HG03439 (cell line): ENCODE results near the gene DISC1.

Experiments used
- ATAC-seq: cut with Tn5 transposase; IDR thresholded peaks from one replicate; pipeline ENCODE4 v1.9.1; 2021; ENCODE audit warnings: mild to moderate bottlenecking, moderate library complexity; ENCODE audit not compliant: unreplicated experiment

Gene DISC1

DNA sequence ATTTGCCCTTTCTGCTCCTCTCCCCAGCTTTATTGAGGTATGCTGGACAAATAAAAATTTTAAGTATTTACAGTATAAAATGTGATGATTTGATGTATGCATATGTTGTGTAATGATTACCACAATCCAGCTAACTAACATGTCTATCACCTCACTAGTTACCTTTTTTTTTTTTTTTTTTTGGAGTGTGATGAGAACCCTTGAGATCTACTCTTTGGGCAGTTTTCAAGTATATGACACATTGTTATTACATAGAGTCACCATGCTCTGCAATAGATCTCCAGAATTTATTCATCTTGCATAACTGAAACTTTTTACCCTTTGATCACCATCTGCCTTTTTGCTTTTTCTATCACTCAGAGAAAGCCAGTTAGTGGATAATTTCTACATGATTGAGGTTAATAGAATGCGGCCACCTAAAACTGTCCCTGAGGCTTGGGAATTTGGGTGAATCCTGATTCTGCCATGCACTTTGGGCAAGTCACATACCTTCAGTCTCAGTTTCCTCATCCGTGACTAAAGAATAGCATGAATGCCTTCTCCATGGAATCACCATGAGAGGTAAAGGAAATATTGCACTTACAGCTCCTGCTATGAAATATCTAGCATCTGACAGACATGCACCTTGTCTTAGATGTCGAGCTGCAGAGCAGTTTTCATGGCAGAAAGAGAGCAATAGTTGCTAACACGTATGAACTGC lies 295.2 kb downstream of the DISC1 start:
- no peak for ATAC-seq

DNA sequence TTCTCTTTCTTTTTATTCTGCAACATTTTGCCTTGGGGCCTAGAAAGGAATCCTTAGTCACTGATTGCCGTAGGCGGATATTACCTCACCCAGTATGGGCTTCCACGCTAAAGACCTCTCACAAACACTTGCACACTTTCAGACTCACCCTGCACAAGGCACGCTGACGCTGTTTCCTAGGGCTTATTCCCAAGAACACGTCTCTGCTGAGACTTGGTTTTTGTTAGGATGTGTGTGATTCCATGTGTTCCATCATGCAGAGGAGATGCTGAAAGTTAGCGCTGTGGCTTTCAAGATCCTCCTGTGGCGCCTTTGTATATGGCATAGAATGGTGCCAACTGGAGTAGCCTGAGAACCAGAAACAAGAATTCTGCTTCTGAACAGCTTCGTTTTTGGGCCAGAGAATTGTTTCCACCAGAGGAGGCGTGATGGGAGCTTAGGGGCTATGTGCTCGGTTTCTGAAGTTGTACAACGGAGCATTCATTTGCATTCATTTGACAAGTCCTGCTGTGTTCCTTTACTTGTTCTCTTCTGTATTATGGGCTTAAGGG lies 297.0 kb downstream of the DISC1 start:
- ATAC-seq = no peak

DNA sequence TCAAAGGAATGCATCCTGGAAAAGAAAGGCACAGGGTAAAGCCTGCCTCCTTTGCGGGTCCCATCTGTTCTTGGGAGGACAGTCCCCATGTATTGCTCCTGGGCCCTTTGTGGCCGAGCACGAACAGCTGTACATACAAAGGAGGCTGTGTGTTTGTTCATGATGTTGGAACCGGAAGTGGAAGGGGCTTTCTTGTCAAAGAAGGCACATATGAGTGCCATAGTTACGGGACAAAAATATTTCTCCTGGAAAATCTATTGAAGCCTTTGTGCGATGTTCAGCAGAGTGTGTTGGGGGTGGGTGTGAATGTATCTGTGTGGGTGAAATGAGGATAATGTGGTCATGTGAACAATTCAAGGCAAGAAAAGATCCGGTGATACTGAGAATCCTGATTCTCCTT lies 297.6 kb downstream of the DISC1 start:
- ATAC-seq = no peak

DNA sequence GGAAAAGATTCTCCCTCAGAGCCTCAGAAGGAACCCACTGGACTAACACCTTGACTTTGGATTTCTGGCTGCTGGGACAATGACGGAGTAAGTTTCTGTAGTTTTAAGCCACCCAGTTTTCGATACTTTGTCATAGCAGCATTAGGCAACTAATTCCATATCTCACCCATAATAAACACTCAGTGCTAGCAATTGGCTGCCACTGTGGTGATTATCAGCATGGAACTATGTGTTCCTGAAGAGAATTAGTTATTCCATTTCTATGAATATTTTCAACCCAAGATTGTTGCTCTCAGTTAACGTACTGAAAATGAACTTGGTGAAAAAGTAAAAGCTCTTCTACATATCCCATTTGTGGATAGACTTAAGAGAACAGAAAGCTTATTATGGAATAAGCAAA lies 299.3 kb downstream of the DISC1 start:
- no peak for ATAC-seq

DNA sequence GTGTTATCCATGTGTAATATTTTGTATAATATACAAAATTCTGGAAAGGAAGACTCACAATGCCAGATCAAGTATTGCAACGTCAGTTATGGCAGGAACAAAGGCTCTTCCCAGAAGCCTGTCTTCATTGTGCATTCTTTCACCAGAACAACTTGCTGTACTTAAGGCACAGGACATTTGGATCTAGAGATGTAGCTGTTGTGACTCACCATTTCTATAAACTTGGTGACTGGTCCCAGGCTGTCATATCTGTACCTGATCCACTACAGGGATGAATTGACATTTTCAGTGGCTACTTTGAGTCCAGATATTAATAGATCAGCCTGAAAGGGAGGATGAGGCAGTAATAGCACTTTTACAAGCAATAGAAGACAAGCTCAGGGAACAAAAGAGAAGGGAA lies 299.8 kb downstream of the DISC1 start:
- no peak for ATAC-seq

DNA sequence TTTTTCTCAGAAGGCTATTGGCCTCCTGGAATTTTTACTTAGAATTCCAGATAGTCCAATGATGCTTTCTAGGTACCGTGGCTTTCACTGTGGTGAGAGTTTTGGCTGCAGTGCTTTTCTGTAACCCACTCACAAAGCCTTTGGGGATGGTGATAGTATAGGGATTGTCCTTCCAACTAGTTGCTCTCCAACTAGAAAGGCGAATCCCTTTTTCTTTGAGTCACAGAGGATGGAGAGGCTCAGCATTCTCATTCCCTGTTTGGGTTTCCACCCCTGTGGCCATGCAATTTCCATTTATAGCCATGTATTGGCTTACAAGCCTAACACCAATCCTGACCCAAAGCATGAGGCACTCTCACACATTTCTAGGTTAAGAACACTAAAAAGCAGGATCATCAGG lies 300.3 kb downstream of the DISC1 start:
- no peak for ATAC-seq

DNA sequence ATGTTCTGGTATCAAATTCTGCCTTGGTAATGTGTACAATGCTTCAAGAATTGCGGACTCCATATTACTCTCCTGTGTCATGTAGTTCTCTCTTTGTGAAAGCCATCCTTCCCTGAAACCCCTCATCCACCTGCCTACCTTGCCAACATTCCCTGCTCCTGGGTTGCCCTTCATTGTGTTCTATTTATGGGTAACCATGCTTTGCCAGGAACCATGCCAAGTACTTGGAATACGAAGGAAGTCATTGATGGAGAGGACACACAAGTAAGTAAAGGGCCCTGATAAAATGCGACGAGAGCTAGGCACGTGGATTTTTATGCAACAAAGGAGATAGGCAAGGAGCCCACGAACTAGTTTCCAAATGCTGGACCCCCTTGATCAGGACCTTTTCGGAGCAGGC lies 300.8 kb downstream of the DISC1 start:
- ATAC-seq = no peak

DNA sequence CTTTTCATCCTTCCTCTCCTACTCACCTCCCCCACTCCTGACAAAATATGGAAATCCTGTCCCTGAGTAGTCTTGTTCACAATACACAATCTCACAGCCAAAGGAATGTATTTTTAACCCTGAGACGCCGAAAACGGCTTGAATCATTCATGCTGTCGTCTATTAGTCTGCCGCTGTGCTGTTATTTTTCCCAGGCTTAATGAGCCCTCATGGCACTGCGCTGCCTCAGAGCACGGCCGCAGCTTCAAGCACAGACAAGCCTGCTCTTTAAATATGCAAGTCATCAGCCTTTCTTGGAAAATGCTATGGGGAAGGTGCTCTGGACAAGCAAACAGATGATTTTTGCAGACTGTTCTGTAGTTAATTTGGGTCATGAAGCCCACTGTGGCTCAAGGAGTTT lies 302.7 kb downstream of the DISC1 start:
- no peak for ATAC-seq

DNA sequence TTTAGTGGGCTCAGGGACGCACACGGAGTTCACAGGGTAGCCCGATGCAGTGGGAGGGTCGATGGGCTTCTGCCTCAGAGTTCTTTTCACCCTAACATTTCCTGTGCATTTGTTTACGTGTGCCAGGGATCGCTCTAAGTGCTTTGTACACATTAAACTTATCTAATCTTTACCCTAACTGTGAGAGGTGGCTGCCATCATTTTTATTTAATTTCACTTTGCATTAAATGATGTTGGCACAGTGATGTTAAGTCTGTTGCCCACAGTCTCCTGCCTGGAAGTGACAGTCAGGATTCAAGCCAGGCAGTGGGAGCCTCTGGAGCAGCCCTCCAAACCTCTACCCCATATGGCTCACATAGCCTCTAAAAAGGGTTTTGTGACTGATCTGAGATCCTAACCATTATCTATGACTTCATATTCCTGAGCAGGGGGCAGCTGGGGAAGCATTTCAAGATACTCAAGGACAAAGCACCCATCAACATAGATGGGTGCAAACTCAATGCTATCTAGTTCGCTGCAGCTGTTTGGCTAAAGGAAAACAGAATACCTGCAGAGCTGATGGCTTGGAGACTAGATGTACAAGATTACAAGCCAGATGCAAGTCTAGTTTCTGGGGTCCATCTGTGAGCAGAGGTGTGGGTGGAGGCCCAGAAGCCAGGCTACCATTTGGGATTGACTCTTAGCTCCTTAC lies 303.8 kb downstream of the DISC1 start:
- no peak for ATAC-seq

DNA sequence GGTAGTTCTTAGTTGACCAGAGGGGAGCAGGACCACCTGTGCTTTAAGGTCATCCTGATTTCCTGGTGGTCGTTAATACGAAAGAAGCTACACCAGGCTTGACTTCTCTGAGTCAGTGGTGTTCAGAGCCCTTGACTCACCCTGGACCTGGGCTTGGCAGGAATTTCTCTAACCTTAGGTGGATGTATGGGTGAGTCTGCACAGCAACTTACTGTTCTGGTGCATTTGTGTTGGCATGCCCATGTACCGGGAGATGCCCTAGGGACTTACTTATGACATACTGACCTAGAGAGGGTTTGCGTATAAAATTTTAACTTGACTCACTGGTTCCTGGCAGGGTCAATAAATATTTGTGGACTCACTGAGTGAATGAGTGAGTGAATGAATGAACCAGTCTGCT lies 304.6 kb downstream of the DISC1 start:
- ATAC-seq = no peak

DNA sequence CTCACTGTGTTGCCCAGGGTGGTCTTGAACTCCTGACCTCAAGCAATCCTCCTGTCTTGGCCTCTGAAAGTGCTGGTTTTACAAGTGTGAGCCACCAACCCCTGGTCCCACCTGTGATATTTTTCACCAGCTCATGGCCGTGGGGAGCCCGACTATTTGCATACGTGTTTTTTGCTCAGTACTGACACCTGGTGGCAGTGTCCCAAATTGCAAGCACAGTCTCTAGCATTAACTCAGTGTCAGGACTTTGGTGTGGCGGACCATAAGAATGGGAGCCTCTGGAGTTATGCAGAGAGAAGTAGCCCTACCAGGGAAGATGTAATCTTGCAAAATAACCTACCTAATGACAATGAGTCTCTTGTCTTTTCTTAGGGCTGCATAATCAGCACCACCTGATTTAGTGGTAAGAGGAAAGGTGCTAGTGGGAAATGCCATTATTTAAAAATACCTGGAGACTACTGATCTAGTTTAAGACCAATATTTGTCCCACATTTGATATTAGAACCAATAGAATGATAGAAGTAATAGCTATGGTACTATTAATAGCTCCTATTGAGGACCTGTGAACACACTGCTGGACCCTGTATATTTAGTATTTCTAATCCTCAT lies 305.4 kb downstream of the DISC1 start:
- ATAC-seq = no peak

DNA sequence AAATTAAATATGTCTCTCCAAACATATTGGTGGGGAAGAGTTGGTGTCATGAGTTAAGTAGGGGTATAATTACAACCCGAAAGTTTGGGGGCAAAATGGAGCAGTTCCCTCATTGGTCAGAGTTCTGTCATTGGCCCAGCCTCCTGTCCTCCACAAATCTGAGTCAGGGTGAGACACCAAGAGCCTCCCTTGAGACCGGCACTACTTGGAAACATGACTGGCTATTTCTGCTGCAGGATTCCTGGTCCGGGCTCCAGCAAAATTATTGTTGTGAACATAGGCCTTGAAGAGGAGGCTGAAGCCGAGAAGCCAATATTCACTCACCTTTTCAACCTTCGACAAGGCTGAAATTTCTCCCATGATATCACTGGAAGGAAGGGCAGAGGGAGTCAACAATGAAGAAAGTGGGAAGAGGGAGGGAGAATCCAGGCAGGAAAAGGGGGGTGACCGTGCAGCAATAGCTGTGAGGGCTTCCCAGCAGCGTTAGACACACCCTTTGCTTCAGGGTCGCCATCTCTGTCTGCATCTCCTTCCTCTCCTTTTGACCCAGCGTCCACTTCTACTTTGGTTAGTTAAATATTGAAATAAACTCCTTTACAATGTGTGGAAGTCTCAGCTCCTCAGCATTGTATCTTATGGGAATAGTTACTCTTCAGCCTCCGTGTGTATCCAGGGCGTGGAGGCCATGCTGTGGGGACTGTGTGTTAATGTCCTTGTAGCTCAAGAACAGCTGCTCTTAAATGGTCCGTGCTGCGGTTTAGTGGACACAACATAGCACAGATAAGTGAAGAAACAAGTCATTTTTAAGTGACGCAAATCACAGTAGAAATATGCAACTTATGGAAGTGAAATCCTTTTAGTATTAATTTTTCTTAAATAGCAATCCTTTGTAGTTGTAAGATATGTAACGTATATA lies 307.4 kb downstream of the DISC1 start:
- no peak for ATAC-seq

DNA sequence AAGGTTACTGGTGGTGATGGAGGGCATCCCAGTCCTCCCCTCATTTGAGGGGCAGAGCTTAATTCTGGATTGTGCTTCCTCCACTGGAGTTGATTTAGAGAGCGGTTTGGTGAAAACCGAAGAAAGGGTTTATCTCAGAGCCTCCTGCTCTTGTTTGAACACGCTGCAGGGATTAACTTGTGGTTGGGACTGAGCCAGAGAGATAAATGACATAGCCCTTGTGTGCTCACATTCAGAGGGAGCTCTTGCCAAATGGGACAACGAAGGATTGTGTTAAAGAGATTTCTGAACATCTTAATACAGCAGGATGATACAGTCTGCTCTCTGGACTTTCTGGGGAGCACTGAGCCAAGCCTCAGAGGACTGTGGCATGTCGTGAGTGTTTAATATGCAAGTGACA lies 308.2 kb downstream of the DISC1 start:
- no peak for ATAC-seq

DNA sequence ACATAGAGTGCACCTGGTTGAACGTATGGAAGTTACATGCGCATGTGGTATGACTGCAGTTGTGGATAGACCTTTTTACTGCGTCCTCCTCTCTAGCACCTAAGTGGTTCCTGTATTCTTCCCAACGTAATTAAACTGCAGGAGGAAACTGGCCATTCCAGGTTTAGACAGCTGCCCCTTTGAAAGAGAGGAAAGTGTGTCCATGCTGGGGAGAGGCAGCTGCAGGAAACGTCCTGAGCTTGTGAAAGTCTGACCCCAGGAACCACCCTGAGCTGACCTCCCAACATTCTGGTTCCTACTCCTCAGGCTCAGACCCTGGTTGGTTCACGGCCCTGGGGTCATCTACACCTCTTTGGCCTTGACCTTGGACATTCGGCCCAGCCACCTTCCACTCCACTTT lies 309.3 kb downstream of the DISC1 start:
- ATAC-seq = no peak

DNA sequence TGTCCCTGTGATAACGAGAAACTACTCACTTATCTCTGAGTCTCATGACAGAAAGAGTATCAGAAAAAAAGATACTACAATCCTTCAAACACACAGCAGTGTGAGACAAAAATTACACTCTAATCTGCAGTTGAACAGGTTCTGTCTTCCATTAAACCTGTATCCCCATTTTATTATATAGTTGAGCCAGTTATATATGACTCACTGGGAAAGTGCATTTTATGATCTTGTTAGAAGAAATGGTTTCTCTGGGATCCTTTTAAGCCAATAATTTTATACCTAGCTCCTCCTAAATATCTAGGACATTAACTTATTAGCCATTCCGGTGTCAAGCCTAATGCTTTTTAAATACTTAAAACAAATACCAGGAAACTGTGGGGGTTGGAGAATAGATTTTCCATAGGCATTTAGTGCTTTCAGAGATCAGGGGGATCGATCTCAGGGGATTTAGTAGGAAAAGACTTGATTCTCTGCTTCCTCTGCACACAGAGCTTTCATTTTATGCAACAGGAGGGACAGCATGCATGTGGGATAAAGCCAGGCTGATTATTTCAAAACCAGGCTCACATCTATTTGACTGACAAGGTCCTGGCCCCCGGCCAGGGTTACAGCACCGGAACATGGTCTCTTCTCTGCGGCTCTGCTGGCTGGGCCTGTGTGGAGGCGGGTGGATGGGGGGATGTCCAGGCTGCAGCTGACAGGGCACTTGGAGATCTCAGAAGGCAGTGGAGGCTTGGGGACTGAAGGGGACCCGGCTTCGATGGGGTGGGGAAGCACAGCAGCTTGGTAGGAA lies 310.6 kb downstream of the DISC1 start:
- no peak for ATAC-seq

DNA sequence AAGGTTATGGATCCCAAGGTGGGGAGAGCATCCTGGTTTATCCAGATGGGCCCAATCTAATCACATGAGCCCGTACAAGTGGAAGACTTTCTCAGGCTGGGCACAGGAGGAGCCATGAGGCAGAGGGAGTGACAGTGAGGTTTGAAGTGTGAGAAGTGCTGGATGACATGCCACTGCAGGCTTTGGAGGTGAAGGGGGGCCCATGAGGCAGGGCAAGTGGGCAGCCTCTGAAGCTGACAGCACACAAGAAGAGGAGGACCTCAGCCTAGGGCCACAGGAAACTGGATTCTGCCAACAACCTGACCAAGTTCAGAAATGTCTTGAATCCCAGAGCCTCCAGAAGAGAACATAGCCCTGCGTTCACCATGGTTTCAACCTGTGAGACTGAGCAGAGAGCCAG lies 311.6 kb downstream of the DISC1 start:
- no peak for ATAC-seq

DNA sequence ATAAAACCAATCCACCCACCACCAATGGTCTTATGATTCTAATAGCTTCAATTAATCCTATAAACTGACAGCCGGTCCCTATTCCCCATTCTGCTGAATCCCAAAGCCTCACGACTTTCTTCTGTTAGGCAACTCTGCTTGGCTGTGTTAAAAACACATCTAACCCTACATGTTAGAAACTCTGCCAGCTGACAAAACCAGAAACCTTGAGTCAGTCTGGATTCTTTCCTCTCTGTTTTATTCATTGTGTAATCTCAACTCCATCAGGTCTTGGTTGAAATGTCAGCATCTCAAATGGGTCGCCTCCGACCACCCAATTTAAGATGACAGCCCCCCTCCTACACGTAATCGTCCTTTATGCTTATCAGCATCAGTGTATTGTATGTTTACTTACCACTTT lies 312.1 kb downstream of the DISC1 start:
- no peak for ATAC-seq

DNA sequence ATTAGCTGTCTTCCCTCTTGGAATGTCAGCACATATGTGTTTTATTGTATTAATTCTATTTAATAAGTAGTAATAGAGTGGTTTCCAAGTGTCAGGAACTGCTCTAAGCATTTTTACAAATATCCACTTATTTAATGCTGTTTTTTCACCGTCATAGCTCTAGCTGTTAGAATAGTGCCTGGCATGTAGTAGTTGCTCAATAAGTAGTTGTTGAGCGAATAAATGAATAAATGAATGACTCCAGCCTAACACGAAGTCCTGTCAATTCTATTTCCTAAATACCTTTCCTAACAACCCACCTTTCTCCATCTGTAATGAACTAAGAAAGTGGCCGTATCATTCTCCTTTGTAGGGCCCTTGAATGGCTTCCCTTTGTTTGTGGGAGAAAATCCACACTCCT lies 312.5 kb downstream of the DISC1 start:
- ATAC-seq = no peak

DNA sequence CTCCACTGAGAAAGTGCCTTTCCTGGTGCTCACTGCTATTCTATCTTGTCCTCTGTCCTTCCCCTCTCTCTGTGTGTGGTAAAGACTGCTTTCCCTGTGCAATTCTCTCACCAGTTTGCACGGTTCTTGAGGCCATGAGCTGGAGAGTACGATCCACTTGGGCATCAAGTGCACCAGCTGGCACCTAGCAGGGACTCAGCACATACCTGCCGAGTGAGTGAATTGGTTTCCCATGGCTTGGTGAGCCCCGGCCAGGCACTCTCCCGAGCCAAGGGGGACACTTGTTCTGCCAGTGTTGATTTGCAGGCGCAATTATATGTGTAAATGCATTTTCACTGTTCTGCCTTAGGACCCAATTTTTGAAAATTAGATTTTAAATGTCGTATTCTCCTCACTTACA lies 313.5 kb downstream of the DISC1 start:
- no peak for ATAC-seq

DNA sequence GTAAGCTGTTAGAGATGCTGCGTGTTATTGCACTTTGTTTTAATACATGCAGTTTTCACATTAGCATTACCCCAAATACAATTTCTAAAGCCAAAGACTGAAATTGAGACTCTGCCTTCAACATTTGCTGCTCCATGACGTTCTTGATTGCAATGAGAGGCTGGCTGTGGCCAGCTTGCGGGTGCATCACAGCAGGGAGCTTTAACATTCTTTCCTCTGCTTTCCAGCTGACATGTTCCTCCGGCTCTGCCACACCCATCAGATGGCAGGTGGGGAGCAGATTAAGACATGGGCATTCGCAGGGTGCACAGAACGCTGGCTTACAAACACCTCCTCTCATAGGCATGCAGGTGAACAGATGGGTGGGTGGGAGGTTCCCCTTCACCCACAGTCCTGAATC lies 314.1 kb downstream of the DISC1 start:
- ATAC-seq = no peak
